Testis (tissue), 3 donors: ENCODE results near the gene STARD7. TPM values are rescaled to one million over a fixed set of nuclear protein-coding genes. Genes with fewer than 3 reads are reported as not detected.

Experiments used
- DNase-seq: peaks from one replicate; pipeline ENCODE4 v3.0.0-alpha.2; 2019
- H3K27ac ChIP-seq, 2 donors: fragments of 200-600 bp; sonication (generic); one replicate each; pipeline ENCODE4 v1.5.1; 2019
- H3K27me3 ChIP-seq: fragments of 200-600 bp; sonication (generic); one replicate; pipeline ENCODE4 v1.5.1; 2019
- H3K36me3 ChIP-seq: fragments of 200-600 bp; sonication (generic); one replicate; pipeline ENCODE4 v1.5.1; 2017; ENCODE audit warnings: low read depth; ENCODE audit errors: missing control alignments
- H3K4me1 ChIP-seq: fragments of 200-600 bp; sonication (generic); one replicate; pipeline ENCODE4 v1.5.1; 2019
- H3K4me3 ChIP-seq, 2 donors: fragments of 200-600 bp; sonication (generic); one replicate each; pipeline ENCODE4 v1.5.1; 2017 to 2019
- H3K9me3 ChIP-seq: fragments of 200-600 bp; sonication (generic); one replicate; pipeline ENCODE4 v1.5.1; 2017
- POLR2A ChIP-seq: fragments of 450-650 bp; IDR thresholded peaks from one replicate; pipeline ENCODE4 v1.6.1; 2017; ENCODE audit warnings: antibody characterized with exemption, mild to moderate bottlenecking, moderate library complexity
- WGBS, 2 donors: methylation state at CpG; one replicate each; pipeline ENCODE4 v1.1.5; 2018; 5-methylcytosine and 5-hydroxymethylcytosine counted together
- intact Hi-C: fragments of 100-400 bp; cut with DNase I; formaldehyde crosslinking; loops from one replicate; pipeline ENCODE4 v1.15.1; 2023; ENCODE audit warnings: low total_unique reads
- polyA plus RNA-seq: library from polyadenylated mRNA; stranded (reverse); fragments of 350-450 nt; fragmentation: Illumina TruSeq; extraction: RNeasy Lipid Tissue Mini Kit (QIAGEN cat#74804); gene quantifications from one replicate; pipeline ENCODE4 v1.2.3, GENCODE V29; 2014; ENCODE audit warnings: low read depth, low replicate concordance; ENCODE audit not compliant: insufficient read depth
- total RNA-seq, 2 donors: library from RNA; depleted of rRNA; stranded (reverse); fragments of >200 nt; gene quantifications; one replicate each; pipeline ENCODE4 v1.2.3, GENCODE V29; 2016
- TF ChIP-seq, protein P1 (sequence below), 3 experiments: fragments of 450-650 bp in 2 of 3; fragments of 200-600 bp in 1 of 3; sonication (generic) in 1 of 3; IDR thresholded peaks; one replicate each; pipeline ENCODE4 v1.5.1; 2016 to 2019; ENCODE audit warnings: antibody characterized with exemption in 3 of 3, mild to moderate bottlenecking in 2 of 3, moderate library complexity in 1 of 3

STARD7 gene
- total and polyA plus RNA-seq, 3 donors from 2014 or later = 58.0 to 96.2 (median 77.7) TPM

DNA sequence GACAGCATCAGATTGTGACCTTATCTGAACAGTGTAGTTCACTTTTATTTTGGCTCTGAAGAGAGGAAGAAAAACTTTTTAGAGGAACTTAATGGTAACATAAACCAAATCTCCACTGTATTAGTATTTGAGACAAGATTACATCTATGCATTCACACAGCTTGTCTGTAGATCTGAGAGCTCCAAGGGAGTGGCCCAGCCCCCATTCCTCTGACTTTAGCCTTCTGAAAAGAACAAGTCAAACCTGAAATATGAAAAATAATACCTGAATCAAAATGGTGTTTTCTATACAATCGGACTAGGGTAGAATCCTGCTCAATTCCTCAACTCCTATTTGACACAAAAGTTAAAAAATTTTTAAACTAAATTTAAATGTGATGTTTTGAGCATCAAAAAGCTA lies 23.1 kb downstream of the STARD7 start:
- WGBS, 2 donors = 93 to 100% methylated on average over 1 of the region's 1 CpG
- no peak overlapping the region for H3K4me3 ChIP-seq
- no peaks in the 10 kb centered on the region for H3K27me3 ChIP-seq
- no peak for TF ChIP-seq POLR2A
- TF ChIP-seq, protein P1, sequence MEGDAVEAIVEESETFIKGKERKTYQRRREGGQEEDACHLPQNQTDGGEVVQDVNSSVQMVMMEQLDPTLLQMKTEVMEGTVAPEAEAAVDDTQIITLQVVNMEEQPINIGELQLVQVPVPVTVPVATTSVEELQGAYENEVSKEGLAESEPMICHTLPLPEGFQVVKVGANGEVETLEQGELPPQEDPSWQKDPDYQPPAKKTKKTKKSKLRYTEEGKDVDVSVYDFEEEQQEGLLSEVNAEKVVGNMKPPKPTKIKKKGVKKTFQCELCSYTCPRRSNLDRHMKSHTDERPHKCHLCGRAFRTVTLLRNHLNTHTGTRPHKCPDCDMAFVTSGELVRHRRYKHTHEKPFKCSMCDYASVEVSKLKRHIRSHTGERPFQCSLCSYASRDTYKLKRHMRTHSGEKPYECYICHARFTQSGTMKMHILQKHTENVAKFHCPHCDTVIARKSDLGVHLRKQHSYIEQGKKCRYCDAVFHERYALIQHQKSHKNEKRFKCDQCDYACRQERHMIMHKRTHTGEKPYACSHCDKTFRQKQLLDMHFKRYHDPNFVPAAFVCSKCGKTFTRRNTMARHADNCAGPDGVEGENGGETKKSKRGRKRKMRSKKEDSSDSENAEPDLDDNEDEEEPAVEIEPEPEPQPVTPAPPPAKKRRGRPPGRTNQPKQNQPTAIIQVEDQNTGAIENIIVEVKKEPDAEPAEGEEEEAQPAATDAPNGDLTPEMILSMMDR (IDR thresholded peaks at IDR 0.05) = no peak
- H3K9me3 ChIP-seq = no peaks in the 10 kb centered on the region
- intact Hi-C loops = no loop called here
- DNase-seq = no peak
- no peaks in the 10 kb centered on the region for H3K36me3 ChIP-seq
- no peak overlapping the region for H3K27ac ChIP-seq
- H3K4me1 ChIP-seq = peaks cover 10% of the 10 kb centered on the region

DNA sequence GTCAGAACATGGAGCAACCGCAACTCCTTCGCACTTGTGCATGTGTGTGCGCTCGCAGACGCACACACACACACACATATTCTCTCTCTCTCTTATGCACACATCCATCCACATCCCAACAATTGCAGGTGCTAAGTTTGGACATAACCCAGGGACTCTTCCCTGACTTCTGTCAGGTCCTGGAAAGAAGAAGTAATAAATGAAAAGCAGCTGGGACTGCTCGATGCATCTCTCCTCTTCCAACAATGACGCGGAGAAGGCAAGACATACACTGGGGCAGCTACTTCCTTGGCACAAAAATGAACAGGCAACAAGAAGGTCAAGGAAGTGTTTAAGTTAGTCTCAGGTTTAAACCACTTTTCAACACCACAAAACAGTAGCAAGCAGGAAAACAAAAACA lies 23.6 kb downstream of the STARD7 start:
- no peaks in the 10 kb centered on the region for H3K27me3 ChIP-seq
- no peak for TF ChIP-seq POLR2A
- TF ChIP-seq, protein P1 (IDR thresholded peaks at IDR 0.05) = no peak
- H3K9me3 ChIP-seq = no peaks in the 10 kb centered on the region
- H3K27ac ChIP-seq = no peak overlapping the region
- DNase-seq = no peak
- H3K36me3 ChIP-seq = no peaks in the 10 kb centered on the region
- intact Hi-C loops = no loop called here
- WGBS, 2 donors = 87 to 90% methylated on average over 8 of the region's 8 CpGs
- H3K4me1 ChIP-seq = peaks cover 10% of the 10 kb centered on the region
- no peak overlapping the region for H3K4me3 ChIP-seq

DNA sequence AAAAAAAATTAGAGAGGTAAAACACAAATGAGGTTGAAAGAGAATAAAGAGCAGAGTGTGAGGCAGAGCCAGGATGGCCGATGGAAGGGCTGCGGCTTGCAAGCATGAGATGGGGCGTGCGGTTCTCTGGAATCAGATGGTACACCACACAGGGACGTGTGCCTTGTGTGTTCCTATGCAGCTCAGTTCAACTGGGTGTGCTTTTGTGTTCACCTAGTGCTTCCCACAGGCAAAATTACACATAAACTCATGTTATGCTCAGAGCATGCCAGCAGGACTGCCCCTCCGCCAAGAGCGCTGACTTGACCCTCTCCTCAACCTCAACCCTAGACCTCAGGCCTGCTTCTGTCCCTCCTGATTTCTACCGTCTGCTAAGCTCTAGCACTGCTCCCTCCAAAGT lies 24.4 kb downstream of the STARD7 start:
- Histone ChIP-seq H3K36me3 (no peaks in the 10 kb centered on the region), H3K27ac (no peak overlapping the region), H3K9me3 (no peaks in the 10 kb centered on the region), H3K4me1 (peaks cover 10% of the 10 kb centered on the region), H3K4me3 (no peak overlapping the region), H3K27me3 (no peaks in the 10 kb centered on the region)
- TF ChIP-seq, protein P1 (IDR thresholded peaks at IDR 0.05) = no peak
- no peak for TF ChIP-seq POLR2A
- DNase-seq = no peak
- WGBS, 2 donors = 85 to 86% methylated on average over 8 of the region's 8 CpGs
- intact Hi-C loops = no loop called here

DNA sequence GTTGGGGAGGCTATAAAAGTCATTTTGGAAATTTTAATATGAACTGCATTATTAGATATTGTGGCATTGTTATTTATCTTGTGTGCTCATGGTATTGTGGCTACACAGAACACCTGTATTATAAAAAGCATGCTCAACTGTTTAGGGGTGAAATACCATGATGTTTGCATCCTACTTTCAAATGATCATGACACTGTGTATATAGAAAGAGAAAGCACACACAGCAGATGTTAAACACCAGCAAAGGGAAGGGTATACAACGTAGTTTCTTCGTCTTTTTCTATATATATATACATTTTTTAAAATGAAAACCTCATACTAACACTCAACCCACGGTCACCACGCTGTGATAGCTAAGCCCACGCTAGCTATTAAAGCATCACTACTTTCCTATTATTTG lies 27.1 kb downstream of the STARD7 start:
- Histone ChIP-seq H3K27ac (no peak overlapping the region), H3K36me3 (no peaks in the 10 kb centered on the region), H3K9me3 (no peaks in the 10 kb centered on the region), H3K27me3 (no peaks in the 10 kb centered on the region), H3K4me3 (no peak overlapping the region), H3K4me1 (peaks cover 5% of the 10 kb centered on the region)
- intact Hi-C loops = no loop called here
- no peak for DNase-seq
- 80 to 82% methylated on average over 5 of the region's 5 CpGs for WGBS, 2 donors
- no peak for TF ChIP-seq POLR2A

DNA sequence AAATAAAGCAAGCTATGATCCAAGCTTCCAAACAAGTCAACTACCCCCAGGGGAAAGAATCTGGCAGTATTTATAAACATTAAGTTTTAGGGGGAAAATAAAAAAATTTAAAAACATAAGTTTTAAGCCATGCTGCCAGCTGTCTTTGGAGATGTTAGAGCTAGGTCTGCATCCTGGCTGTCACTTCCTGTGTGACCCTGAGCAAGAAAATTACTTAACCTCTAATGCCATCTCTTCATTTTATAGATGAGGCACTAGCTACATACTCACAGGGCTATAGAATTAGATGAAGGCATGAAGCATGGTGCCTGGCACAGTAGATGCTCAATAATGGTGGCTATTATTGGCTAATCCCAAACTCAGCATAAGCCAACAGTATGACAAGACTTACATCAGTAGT lies 28.1 kb downstream of the STARD7 start:
- Histone ChIP-seq H3K4me1 (no peaks in the 10 kb centered on the region), H3K9me3 (no peaks in the 10 kb centered on the region), H3K27ac (no peak overlapping the region), H3K36me3 (no peaks in the 10 kb centered on the region), H3K4me3 (no peak overlapping the region), H3K27me3 (no peaks in the 10 kb centered on the region)
- TF ChIP-seq POLR2A = no peak
- TF ChIP-seq, protein P1 (IDR thresholded peaks at IDR 0.05) = no peak
- no peak for DNase-seq
- intact Hi-C loops = no loop called here
